SKM-1 treated with dmso at 0.1 percent for 144 hours (cell line): ENCODE measurements around the gene SPECC1.
"Not testable (repeated sequence)": the region's sequence is repeated elsewhere in the genome, so short reads cannot be mapped to it uniquely, and the experiment has no call there.

ENCODE experiments used
- DNase-seq: peaks from one replicate; lab custom pipeline; 2025; ENCODE audit not compliant: unreplicated experiment; lab: John Stamatoyannopoulos, UW

SPECC1 gene

DNA sequence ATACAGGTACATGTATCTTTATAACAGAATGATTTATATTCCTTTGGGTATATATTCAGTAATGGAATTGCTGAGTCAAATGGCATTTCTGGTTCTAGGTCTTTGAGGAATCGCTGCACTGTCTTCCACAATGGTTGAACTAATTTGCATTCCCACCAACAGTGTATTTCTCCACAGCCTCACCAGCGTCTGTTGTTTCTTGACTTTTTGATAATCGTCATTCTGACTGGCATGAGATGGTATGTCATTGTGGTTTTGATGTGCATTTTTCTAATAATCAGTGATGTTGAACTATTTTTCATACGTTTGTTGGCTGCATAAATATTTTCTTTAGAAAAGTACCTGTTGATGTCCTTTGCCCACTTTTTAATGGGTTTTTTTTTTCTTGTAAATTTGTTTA lies 156.4 kb downstream of the SPECC1 start:
- DNase-seq = not testable (repeated sequence)

DNA sequence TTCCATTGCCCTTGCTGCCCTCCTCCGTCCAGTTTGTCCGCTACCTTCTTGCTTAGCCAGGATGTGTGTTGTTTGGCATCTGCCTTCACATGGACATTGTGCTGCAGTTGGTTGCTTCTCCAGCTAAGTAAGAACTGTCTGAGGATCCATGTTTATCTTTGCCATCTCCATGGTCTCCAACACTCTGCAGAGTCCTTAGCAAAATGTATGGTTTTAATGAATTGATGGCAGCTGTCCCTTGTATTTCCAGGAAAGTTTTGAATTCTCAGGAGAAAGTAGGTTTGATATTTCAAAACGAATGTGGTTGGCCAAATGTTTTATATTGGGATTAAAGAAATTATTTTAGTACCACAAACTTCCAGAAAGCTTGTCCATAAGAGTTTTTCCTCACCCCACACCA lies 160.9 kb downstream of the SPECC1 start:
- no peak for DNase-seq

DNA sequence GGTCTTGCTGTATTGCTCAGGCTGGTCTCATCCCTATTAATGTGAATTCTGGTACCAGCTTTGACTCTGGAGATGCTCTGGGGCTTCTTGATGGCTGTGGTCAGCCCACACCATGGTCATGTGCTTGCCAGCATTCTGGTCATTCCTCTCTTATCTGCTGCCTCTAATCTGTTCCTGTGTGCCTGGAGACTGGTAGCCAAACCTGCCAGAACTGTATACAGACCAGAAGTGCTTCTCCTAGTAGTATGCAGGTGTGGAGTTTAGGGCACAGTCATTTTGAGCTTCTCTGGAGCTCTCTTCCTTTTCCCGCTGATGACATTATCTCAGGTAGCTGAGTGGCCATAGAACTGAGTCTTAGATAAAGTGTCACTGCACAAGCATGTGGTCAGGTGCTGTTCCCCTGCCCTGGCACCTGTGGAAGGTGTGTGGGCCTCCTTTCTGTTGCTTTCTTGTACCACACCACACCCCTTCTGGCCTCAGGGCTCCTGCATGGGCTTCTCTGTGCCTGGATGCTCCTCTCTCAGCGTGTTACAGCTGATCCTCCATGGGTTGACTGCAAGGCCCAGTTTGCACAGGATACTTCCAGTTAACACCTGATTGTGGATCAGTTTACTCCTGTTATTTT lies 162.7 kb downstream of the SPECC1 start:
- no peak for DNase-seq

DNA sequence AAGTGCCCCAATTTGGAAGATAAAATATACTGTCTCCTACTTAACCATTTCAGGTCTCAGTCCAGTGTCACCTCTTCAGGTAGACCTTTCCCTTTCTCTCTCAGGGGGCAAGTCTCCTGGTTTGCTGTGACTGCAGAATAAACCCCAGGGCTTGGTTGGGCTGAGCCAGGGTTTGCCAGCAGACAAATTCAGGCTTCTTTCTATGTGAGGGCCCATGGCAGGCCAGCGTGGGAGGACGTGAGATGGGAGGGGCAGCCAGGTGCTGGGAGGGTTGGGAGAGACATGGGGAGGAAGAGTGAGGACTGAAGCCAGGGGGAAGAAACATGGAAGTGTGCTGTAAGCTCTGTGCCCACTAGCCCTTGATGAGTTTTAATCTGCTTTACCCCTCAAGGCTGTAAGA lies 163.2 kb downstream of the SPECC1 start:
- no peak for DNase-seq

DNA sequence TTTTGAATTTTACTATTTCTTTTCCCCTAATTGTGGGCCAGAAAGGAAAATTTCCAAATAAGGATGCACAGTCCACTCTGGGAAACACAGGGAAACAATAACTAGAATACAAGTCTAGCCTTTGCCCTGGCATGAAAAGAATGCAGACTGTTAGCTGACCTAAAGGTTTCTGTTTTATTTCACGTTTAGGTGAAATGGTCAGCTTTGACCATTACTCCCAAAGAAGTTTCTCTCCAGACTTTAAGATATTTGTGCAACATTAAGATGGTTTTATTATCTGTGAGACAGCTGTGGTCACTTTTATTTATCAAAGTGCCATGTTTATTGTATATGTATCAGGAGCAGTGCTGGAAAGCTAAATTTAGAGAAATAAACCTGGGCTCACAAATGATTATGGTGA lies 163.9 kb downstream of the SPECC1 start:
- DNase-seq = no peak

DNA sequence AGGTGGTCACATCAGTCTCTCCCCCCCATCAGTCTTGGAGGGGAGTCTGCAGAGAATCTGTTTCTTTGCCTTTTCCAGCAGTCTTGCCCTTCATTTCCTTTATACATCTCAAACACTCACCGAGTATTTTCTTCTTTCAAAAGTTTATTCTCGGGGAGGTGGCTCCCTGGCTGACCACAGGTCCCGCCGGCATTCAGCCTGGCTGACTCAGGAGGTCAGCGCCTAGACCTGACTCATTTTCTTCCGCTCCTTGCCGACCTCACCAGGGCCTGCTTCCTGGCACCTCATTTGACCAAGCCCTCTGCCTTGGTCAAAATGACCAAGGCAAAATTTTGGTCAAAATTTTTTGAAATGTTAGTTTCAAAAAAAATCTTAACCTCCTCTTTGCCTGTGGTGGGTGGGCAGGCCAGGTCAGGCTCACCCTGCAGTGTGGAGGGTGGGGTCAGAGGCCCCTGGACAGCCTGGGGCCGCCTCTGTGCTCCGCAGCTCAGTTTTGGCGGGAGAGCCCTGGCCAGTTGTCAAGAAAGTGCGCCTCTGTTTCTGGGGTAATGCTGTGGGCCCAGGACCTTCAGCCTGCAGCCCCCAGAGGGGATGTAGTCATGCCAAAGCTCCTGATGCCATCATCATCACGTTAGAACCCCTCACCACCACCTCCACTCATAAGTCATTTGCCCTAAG lies 165.6 kb downstream of the SPECC1 start:
- no peak for DNase-seq

DNA sequence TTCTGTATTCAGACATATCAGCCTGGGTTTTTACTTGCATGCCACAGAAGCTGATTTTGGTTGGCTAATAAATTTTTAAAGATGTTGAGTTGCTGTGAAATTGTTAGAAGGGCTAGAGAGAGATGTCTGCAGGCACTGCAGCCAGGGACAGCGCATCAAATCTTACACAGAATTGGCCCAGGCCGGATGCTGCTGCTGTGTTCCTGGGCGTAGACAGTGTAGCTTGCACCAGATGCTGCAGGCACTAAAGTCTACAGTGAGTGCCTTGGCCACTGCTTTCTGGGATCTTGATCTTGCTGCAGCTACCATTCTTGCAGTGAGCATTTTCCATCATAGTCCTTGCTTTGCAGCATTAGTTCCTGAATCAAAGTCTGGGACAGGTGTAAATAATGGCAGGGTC lies 169.9 kb downstream of the SPECC1 start:
- no peak for DNase-seq

DNA sequence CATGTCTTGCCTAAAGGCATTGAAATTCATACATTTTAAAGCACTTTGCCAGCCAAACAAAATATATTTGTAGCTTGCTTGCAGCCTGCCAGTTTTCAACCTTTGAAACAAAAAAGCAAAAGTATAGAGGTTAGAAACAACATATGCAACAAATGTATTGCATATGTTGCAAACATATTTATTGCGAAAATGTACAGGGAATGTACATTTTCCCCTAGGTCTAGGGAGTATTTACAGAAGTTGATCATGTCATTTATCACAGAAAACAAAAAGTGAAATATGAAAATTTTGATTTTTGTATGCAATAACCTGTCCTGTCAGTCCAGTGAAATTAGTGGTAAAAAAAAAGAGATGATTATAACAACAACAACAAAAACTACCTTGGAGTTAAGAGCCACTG lies 171.5 kb downstream of the SPECC1 start:
- DNase-seq = no peak

DNA sequence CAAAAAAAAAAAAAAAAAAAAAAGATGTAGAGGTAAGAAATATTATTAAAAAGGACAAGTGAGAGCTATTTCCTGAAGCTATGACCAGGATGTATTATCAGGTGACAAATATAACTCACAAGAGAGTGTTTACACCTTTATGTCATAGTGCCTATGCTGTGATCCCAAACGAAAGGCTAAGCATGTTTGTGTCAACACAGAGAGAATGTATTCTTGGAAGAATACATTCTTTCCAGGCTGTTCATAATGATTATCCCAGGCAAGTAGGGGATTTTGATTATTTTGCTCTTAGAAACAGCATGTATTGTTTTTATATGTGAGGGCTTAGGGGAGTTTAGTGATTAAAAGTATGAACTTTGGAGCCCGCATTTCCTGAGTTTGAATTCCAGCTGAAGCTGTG lies 175.0 kb downstream of the SPECC1 start:
- DNase-seq = no peak

DNA sequence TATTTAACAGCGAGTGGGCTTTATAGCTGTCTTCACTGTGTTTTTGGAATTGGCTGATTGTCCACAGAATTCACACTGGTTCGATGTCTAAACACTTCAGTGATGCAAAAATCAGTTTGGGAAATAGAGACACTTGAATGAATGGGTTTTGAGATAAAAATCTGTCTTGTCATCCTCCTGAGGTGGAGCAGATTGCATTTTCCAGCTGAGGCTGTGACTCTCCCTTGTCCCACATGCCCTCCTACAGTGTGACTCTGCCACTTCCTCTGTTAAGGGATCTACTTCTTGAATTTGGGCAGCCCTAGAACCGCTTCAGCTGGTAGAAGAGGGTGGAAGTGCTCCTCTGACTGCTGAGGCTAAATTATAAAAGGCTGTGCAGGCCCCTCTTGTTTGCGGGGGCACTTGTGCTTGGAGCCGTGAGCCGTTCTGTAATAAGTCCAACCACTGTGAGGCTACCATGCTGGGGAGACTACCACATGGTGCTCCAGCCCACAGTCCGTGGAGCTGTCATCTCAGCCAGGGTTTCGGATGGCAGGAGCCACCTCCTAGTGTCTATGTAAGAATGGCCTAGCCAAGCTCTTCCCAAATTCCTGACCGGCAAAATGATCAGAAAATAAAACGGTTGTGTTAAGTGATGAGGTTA lies 175.9 kb downstream of the SPECC1 start:
- peak; percentile 87 for DNase-seq

DNA sequence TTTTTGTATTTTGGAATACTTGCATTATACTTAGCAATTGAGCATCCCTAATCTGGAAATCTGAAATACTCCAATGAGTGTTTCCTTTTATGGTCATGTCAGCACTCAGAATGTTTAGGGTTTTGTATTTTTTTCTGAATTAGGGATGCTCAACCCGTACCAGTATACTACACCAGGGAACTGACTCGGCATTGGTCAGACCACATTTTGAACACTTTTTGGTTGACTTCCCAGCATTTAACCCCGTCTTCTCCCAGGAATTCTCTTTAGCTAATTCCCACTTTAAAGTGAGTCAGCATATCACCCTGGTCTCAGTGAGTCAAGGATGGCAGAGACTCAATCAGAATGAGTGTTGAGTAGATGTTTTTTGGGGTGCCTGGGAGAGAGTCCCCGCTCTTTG lies 177.9 kb downstream of the SPECC1 start:
- no peak for DNase-seq

DNA sequence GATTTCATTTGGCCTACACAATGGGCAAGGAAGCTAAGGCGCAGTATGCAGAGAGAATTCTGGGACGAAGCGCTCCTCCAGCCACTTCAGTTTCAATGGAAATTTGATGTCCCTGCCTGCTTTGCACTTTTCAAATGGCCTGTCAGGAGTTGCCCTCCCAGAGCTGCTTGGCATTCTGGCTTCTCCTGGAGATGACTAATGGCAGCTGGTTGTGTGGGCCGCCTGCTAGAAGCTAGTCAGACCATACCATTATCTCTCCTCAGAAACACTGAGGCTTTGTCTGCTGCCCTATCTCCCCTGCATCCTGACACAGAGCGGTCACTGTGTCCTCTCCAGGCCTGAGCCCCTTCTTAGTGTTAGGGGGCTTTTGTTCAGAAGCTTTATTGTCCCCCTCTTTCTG lies 180.1 kb downstream of the SPECC1 start:
- no peak for DNase-seq

DNA sequence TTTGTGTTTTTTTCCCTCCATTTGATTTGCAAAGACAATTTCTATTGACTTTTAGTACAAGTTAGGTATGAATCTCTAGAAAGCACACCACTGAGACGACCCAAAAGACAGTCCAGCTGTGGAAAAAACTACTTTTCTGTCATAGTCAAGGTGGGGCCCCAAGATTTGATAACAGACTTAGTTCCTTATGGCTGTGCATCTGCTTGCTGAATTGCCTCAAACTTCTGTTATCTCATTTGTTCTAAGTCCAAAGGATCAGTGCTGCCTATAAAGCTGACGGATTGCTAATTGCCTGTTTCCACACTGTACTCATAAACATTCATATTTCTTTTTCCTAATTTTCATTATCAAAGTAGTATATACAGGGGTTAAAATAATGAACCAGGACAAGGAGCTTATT lies 180.8 kb downstream of the SPECC1 start:
- DNase-seq = no peak

DNA sequence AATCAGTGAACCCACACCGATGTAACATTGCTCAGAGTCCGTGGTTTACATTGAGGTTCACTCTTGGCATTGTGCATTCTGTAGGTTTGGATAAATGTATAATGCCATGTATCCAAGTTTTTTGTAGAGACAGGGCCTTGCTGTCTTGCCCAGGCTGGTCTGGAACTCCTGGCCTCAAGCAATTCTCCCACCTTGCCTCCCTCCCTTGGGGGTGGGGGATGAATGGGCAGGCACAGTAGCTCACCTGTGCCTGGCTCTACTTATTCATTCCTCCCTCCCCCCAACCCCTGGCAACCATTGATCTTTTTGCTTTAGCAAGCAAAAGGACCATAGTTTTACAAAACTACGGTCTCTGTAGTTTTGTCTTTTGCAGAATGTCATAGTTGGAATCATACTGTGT lies 181.4 kb downstream of the SPECC1 start:
- no peak for DNase-seq

DNA sequence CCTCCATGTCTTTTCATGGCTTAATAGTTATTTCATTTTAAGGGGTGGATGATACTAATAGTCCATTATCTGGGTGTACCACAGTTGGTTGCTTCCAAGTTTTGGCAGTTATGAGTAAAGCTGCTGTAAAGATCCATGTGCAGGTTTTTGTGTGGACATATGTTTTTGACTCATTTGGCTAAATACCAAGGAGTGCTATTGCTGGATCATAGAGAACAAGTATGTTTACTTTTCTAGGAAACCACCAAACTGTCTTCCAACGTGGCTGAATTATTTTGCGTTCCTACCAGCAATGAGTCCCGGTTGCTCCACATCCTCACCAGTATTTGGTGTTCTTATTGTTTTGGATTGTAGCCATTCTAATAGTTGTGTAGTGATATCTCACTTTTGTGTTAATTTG lies 181.9 kb downstream of the SPECC1 start:
- no peak for DNase-seq

DNA sequence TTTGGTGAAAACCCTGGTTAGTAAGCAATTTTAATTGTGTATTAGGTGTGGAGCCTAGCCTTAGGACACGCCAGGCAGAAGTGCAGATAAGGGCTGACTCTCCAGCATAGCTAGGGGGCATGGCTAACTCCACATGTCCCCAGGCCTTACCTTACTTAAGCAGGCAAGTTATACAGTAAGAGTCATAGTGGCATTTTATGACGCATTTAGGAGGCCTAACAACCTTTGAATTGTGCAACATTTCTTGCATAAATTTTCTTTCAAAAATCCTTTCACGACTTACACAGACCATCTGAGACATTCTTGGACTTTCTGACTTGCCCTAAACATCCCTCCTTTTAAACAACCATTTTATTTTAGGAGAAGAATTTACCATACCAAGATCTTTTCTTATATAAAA lies 187.1 kb downstream of the SPECC1 start:
- DNase-seq = not testable (repeated sequence)

DNA sequence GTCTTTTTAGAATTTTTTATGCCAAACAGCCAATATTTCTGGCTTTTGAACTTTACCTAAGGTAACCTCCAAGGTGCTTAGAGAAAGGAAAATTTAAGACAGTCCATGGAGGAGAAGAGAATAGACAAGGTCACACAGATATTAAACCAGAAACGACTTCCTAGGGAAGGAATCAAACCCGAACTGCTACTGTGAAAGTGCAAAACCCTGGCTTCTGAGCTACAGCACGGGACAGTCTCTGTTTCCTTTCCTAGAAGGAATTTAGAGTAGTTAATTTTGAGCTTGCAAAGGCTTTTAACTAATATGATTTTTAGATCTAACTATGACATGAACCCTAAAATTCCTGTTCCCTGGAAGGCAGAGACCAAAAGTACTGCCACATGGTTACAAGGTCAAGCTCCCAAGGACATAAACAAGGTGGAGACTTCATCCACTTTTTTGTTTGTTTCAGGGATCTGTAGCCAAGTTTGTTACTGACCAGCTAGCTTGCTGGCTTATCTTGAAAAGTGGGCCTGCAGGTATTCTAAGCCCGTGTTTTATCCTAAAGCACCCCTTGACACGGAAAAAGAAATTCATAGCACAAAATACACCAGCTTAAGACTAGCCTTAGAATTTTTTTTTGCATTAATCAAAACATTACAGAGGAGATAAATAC lies 188.2 kb downstream of the SPECC1 start:
- DNase-seq = no peak

DNA sequence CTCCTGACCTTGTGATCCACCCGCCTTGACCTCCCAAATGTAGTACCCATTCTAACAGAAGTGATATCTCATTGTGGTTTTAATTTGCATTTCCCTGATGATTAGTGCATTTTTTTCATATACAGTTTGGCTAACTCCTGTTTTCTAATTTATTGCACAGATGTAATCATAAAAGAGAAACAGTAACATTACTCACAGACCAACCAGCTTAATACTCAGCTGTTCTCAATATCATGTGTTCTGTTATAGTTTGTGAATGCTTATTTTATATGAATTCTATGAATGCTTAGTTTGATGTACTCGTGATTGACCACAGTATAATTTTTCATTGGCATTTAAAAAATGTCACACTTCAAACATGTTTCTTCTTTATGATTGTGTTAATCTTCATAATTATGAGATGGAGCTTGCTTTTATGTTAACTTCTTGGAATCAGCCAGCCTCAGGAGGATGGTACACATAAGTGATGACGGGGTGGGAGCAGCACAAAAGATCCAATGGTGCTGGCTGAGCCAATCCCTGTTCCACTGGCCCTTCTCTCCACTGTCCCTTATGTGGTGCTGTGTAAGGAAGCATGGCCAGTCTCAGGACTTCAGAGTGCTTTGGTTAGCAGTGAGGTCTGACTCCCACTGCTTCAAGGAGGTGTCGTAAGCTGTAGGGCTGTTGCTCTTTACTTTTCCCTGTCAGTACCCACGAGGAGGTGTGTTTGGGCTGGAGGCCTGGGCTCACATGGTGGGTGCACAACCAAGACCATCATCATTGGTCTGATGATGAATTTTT lies 191.0 kb downstream of the SPECC1 start:
- DNase-seq = no peak

DNA sequence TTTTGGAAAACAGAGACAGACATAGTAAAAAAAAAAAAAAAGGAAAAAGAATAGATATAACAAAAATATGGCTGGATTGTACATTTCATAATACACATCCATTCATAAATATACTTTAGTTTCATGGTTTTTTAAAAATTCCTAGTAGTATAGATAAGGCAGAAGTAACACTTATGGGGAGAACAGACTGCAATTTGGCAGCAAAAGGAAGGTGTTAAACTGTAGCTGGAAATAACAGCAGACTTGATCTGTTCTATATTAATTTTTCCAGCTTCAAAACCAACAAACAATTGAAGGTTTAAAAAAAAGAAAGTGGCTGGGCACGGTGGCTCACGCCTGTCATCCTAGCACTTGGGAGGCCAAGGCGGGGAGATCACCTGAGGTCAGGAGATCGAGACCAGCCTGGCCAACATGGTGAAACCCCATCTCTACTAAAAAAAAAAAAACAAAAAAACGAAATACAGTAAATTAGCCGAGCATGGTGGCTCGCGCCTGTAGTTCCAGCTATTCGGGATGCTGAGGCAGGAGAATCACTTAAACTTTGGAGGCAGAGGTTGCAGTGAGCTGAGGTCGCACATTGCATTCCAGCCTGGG lies 191.8 kb downstream of the SPECC1 start:
- no peak for DNase-seq

DNA sequence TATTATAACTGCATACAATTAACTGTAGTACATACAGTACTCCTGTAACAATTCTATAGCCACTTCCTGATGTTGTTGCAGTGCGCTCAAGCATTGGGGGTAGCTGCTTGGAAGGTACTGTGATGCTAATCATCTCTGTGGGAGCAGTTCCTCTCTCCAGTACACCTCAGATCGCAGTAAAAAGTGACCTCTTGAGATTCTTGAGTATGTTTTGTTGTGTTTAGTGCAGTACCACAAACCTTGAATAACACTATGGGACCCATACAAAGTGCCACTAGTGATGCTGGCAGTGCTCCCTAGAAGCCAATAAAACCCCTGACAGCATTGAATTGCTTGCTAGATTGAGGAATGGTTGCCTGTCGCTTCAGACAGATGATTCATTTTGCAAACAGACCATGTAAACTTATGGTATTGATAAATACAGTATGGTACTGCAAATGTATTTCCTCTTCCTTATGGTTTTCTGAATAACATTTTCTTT lies 193.0 kb downstream of the SPECC1 start:
- DNase-seq = no peak

DNA sequence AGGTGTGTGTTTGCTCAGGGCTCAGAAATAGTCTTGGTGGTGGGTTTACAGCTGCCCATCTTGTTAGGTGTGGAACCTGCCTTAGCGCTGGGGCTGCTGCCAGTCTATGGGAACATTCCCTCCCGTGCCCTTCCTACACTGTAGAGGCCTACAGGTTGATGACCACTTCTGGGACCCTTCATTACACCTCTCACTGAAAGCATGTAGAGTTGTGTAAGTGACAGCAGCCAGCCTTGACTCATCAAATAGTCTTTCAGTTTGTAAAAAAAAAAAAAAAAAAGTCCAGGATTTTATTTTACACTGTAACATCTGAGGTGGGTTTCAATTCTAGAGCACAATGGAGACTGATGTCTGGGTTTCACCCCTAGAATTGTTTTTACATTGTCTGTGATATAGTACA lies 193.9 kb downstream of the SPECC1 start:
- no peak for DNase-seq
